ENCODE measurements around the gene B3GALT5.
"Not testable (repeated sequence)": the region's sequence is repeated elsewhere in the genome, so short reads cannot be mapped to it uniquely, and the experiment has no call there.

The B3GALT5 gene, protein sequence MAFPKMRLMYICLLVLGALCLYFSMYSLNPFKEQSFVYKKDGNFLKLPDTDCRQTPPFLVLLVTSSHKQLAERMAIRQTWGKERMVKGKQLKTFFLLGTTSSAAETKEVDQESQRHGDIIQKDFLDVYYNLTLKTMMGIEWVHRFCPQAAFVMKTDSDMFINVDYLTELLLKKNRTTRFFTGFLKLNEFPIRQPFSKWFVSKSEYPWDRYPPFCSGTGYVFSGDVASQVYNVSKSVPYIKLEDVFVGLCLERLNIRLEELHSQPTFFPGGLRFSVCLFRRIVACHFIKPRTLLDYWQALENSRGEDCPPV

GRCh38 chr21:39612233-39613040 lies at the start of gene B3GALT5:
TSS of gene B3GALT5 (plus strand) at chr21:39612940. CDS start at chr21:39660560, 47,620 bp downstream.
- no peak for DNase-seq

DNA sequence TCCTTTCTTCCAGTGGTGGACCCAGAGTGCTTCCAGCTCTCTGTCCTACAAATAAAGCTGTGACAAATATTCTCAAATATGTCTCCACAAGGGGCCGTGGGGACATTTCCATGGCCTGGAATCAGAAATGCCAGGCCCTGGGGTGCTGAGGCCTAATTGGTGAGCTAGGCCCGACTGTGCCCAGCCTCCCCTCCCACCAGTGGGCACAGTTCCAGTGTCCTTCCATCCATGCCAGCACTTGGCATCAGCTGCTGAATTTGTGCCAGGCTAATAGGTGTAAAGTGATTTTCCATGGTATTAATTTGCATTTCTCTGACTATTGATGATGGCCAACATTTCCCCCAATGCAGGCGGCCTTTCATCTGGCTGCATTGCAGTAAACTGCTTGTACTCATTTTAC lies 48.5 kb upstream of the B3GALT5 start:
- no peak for DNase-seq

GRCh38 chr21:39567180-39567972 lies 45.4 kb upstream of the B3GALT5 start:
- DNase-seq: no peak

- no peak for DNase-seq
Observed at GRCh38 chr21:39568361-39568760, 44.4 kb upstream of the B3GALT5 start.

DNA sequence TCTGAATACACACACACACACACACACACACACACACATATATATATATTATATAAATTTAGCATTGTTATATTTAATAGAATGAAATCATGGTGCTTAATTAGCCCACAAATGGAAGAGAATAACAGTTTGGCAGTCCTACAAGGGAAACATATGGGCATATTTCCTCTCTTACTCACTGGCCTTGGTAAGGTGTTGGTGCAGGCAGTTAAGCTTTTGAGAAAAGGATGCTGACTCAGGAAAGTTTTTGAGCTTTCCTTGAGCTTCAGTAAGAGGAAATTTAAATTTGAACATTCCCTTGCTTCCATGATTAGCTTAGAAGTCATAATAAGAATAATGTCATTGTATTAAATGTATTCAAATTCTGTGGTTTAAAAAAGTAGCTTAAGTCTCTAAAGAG lies 37.0 kb upstream of the B3GALT5 start:
- no peak for DNase-seq

GRCh38 chr21:39576518-39577128 lies 36.1 kb upstream of the B3GALT5 start:
- no peak for DNase-seq

DNA sequence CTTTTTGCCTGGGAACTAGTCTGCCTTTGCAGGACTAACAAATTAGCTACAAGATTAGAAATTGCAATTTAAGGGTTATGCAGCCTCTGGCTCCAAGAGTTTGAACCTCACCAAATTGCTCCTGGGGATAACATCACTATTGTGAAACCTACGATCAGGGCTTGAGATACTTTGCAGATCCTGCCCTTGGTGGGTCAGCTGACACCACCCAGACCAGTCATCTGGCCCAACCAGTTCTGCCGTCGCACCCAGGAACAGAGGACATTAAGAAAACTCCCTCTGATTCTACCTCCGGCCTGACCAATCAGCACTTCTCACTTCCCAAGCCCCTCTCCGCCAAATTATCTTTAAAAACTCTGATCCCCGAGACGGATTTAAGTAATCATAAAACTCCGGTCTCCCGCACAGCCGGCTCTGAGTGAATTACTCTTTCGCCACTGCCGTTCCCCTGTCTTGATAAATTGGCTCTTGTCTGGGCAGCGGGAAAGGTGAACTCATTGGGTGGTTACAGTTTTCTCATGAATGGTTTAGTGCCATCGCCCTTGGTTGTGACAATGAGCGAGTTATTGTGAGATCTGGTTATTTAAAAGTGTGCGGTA lies 32.9 kb upstream of the B3GALT5 start:
- DNase-seq: no peak

DNA sequence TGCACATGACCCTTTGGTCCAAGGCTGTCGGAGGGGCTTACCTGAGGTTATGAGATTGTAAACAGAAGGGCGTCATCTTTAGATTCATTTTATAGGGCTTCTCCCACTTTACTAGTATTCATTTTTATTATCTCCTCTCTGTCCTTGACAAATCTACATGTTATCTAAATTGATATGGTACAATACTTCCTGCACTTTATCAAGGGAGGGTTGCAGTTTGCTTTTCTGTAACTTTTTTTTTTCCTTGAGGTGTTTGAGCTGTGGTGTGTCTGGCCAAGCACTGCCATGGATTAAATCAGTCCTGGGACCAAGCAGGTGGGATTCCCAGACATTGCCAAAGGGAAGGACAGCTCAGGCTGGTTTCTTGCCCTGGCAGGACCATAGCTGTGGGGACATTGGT lies 32.0 kb upstream of the B3GALT5 start:
- DNase-seq: no peak

- no peak for DNase-seq
Observed at GRCh38 chr21:39581414-39581813, 31.3 kb upstream of the B3GALT5 start.

DNA sequence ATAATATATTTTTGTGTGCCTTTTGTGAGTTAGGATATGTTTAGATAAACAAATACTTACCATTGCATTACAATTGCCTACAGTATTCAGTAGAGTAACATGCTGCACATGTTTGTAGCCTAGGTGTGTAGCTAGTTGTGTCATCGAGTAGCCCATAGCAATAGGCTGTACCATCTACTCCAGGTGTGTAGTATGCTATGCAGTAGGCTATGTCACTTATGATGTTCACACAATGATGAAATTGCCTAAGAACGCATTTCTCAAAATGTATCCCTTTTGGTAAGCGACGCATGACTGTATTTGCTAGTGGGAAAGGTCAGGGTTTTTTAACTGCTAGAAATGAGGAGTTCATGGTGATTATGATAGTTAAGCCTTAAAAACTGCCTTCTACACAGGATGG lies 30.0 kb upstream of the B3GALT5 start:
- no peak for DNase-seq

DNA sequence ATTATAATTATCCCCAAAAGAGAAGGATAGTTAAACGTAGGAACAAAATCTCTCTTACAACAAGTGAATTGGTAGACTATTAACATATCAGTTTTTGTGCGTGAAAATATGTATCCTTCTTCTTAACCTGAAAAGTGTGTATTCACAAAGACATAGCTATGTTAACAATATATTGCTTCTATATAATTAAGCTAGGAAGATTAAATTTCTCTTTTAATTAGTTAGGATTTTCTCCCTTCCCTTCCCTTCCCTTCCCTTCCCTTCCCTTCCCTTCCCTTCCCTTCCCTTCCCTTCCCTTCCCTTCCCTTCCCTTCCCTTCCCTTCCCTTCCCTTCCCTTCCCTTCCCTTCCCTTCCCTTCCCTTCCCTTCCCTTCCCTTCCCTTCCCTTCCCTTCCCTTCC lies 29.2 kb upstream of the B3GALT5 start:
- DNase-seq: not testable (repeated sequence)

- no peak for DNase-seq
Observed at GRCh38 chr21:39587376-39587775, 25.4 kb upstream of the B3GALT5 start.

GRCh38 chr21:39588884-39589283 lies 23.9 kb upstream of the B3GALT5 start:
- DNase-seq: no peak

- DNase-seq: no peak
Observed at GRCh38 chr21:39593522-39593921, 19.2 kb upstream of the B3GALT5 start.

- no peak for DNase-seq
Observed at GRCh38 chr21:39595465-39595864, 17.3 kb upstream of the B3GALT5 start.

DNA sequence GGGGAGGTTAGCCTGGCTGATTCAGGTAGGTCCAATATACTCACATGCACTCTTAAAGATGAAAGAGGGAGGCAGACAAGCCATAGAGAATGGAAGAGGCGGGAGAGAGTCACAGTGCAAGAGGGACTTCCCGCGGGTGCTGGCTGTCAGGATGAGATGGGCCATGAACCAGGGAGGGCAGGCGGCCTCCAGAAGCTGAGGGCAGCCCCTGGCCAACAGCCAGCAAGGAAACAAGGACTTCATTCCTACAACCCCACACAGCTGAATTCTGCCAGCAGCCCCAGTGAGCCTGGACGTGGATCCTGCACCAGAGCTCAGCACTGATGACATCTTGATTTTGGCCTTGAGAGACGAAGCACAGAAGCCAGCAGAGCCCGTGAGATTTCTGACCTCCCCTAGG lies 15.1 kb upstream of the B3GALT5 start:
- no peak for DNase-seq

GRCh38 chr21:39599191-39599970 lies 13.4 kb upstream of the B3GALT5 start:
- no peak for DNase-seq

GRCh38 chr21:39601187-39601928 lies 11.4 kb upstream of the B3GALT5 start:
- DNase-seq: no peak

DNA sequence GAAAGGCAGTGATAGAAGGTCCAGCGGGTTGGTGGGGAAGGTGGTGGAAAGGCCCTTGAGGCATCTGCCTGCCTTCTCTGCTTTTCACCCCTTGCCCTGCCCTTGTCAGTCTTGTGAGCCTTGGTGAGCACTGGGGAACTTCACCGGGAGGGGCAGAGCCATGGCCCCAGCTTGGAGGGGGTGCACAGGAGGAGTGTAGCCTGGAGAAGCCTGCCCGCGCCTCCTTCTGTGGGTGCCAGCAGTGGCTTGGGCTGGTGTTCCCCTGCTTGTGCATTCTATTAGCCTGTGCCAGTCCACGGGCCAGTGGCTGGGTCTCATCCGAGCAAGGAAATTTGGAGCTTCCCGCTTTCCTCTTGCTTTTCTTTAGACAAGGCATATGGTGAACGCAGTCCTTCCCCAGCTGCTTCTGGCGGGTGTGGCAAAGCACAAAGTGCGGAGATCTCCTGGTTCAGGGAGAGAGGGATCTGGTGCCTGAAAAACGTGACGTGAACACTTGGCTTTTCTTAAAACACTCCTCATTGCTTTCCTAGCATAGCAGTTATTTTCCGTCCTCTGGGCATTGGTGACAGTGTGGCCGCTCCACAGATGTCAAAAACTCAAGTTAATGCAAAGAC lies 10.6 kb upstream of the B3GALT5 start:
- DNase-seq: no peak

DNA sequence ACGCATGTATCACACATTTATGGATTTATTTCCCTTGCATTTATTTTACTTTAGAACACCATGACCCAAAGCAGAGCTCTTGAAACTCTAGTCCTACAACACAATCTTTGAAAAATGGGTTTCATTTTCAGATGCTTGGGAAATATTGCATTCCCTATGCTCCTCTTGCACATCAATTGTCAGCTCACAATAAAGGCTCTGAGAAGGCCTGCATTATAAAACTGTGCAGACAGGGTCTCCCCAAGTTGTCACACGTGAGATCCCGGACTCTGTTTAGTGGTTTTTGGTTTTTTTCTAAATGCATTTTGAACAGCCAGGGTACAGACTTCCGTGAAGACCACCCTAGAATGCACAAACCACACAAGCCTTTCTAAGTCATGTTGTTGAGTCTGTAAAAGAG lies 9.9 kb upstream of the B3GALT5 start:
- no peak for DNase-seq

DNA sequence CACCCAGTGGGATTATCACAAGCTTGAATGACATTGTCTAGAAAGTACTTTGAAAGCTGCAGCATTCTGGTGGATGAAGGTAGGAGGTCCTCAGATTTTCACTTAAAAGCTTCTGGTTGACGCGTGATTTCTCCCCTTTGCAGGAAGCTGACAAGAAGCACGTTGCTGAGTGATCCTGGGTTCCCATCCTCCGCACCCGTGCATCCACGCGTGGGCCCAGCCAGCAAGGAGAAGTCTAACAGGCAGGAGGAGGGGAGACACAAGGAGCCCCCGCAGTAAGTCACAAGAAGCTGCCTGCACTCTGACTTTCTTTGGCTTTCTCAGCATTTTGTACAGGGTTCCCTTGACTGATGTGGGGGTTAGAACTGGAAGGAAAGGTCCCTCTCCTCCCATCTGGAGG lies 7.8 kb upstream of the B3GALT5 start:
- no peak for DNase-seq

Measured in stimulated activated CD4-positive, alpha-beta T cell treated with anti-CD3 and anti-CD28 coated beads, Interleukin-2, amount 100 ng/mL, for 24 hours (primary cell).